Osteocyte (in vitro differentiated cells): ENCODE measurements around the gene SMARCB1. TPM values are rescaled to one million over a fixed set of nuclear protein-coding genes. Genes with fewer than 3 reads are reported as not detected.
A peak's percentile ranks its signal among the peaks of the same experiment; 100 is the strongest.
"Not testable (repeated sequence)": the region's sequence is repeated elsewhere in the genome, so short reads cannot be mapped to it uniquely, and the experiment has no call there.

Experiments used
- DNase-seq: peaks from one replicate; pipeline ENCODE4 v3.0.0; 2021; ENCODE audit warnings: mixed read lengths; ENCODE audit not compliant: unreplicated experiment; ENCODE audit errors: extremely low spot score
- H3K27ac Mint-ChIP-seq: one replicate; pipeline ENCODE4 v1.8.0; 2021; ENCODE audit warnings: mild to moderate bottlenecking, mixed read lengths; ENCODE audit not compliant: unreplicated experiment
- H3K27me3 Mint-ChIP-seq: one replicate; pipeline ENCODE4 v1.8.0; 2021; ENCODE audit warnings: mixed read lengths; ENCODE audit not compliant: unreplicated experiment
- H3K36me3 Mint-ChIP-seq: one replicate; pipeline ENCODE4 v1.8.0; 2021; ENCODE audit warnings: mixed read lengths; ENCODE audit not compliant: unreplicated experiment
- H3K4me1 Mint-ChIP-seq: one replicate; pipeline ENCODE4 v1.8.0; 2021; ENCODE audit warnings: mixed read lengths; ENCODE audit not compliant: unreplicated experiment
- H3K4me3 Mint-ChIP-seq: one replicate; pipeline ENCODE4 v1.8.0; 2021; ENCODE audit warnings: mild to moderate bottlenecking, moderate library complexity, mixed read lengths; ENCODE audit not compliant: unreplicated experiment
- H3K9me3 Mint-ChIP-seq: one replicate; pipeline ENCODE4 v1.8.0; 2021; ENCODE audit warnings: mixed read lengths; ENCODE audit not compliant: unreplicated experiment
- CTCF ChIP-seq: fragments of 200-600 bp; sonication (generic); IDR thresholded peaks from 2 replicates; pipeline ENCODE4 v1.5.0; 2021; ENCODE audit warnings: antibody characterized with exemption, mild to moderate bottlenecking, moderate library complexity
- total RNA-seq: library from RNA; stranded (reverse); gene quantifications from 2 replicates; pipeline ENCODE4 v1.2.1, GENCODE V29; 2021

The SMARCB1 gene
- total RNA-seq, 1 donor from 2014 or later, result 126 TPM

GRCh38 chr22:23857606-23858483, 71.1 kb downstream of the SMARCB1 start, which contains the start of gene SLC2A11:
Gene SLC2A11 (plus strand): TSS chr22:23857875. CDS start chr22:23858000, 125 bp downstream.
- H3K27me3 Mint-ChIP-seq, result no peaks in the 10 kb centered on the region
- no peaks in the 10 kb centered on the region for H3K9me3 Mint-ChIP-seq
- H3K4me3 Mint-ChIP-seq, result peak within 1 kb of the TSS; percentile 83
- H3K27ac Mint-ChIP-seq, result peak within 1 kb of the TSS; percentile 90
- TF ChIP-seq CTCF, result no peak
- H3K36me3 Mint-ChIP-seq, result peaks cover 3% of the 10 kb centered on the region
- peak; percentile 99 for DNase-seq
- H3K4me1 Mint-ChIP-seq, result peaks cover 14% of the 10 kb centered on the region

GRCh38 chr22:23858484-23858815, 71.7 kb downstream of the SMARCB1 start:
- DNase-seq, result no peak
- Mint-ChIP-seq H3K9me3 (no peaks in the 10 kb centered on the region), H3K27ac (no peak overlapping the region), H3K4me3 (peak overlapping the region; percentile 83), H3K27me3 (no peaks in the 10 kb centered on the region), H3K4me1 (peaks cover 14% of the 10 kb centered on the region), H3K36me3 (peaks cover 3% of the 10 kb centered on the region)
- no peak for TF ChIP-seq CTCF

GRCh38 chr22:23859201-23859600, 72.4 kb downstream of the SMARCB1 start:
- H3K9me3 Mint-ChIP-seq, result no peaks in the 10 kb centered on the region
- H3K36me3 Mint-ChIP-seq, result peaks cover 6% of the 10 kb centered on the region
- H3K4me1 Mint-ChIP-seq, result peaks cover 14% of the 10 kb centered on the region
- H3K4me3 Mint-ChIP-seq, result no peak overlapping the region
- no peak overlapping the region for H3K27ac Mint-ChIP-seq
- no peak for TF ChIP-seq CTCF
- no peak for DNase-seq
- no peaks in the 10 kb centered on the region for H3K27me3 Mint-ChIP-seq

GRCh38 chr22:23860187-23860586, 73.4 kb downstream of the SMARCB1 start:
- H3K9me3 Mint-ChIP-seq, H3K4me3 Mint-ChIP-seq, H3K27ac Mint-ChIP-seq, H3K36me3 Mint-ChIP-seq, H3K27me3 Mint-ChIP-seq, DNase-seq: not testable (repeated sequence)
- peaks cover 14% of the 10 kb centered on the region for H3K4me1 Mint-ChIP-seq

GRCh38 chr22:23862103-23862502, 75.3 kb downstream of the SMARCB1 start:
- peaks cover 7% of the 10 kb centered on the region for H3K4me1 Mint-ChIP-seq
- DNase-seq, result no peak
- H3K27me3 Mint-ChIP-seq, result no peaks in the 10 kb centered on the region
- no peak overlapping the region for H3K4me3 Mint-ChIP-seq
- H3K9me3 Mint-ChIP-seq, result no peaks in the 10 kb centered on the region
- no peak overlapping the region for H3K27ac Mint-ChIP-seq
- TF ChIP-seq CTCF, result peak; percentile 65
- peaks cover 6% of the 10 kb centered on the region for H3K36me3 Mint-ChIP-seq

GRCh38 chr22:23864499-23865154, 77.9 kb downstream of the SMARCB1 start:
- peaks cover 17% of the 10 kb centered on the region for H3K36me3 Mint-ChIP-seq
- not testable (repeated sequence) for H3K4me1 Mint-ChIP-seq, H3K4me3 Mint-ChIP-seq, H3K27me3 Mint-ChIP-seq, H3K27ac Mint-ChIP-seq, H3K9me3 Mint-ChIP-seq, DNase-seq
